Cardiac ventricle fibroblast (primary cell): ENCODE measurements around the gene ZDHHC19. TPM values are rescaled to one million over a fixed set of nuclear protein-coding genes. Genes with fewer than 3 reads are reported as not detected.

Experiments used
- total RNA-seq: library from RNA; depleted of rRNA; stranded (reverse); fragments of >200 nt; gene quantifications from 2 replicates; pipeline ENCODE4 v1.2.3, GENCODE V29; 2015

ZDHHC19 gene
- not detected in 2 replicates for total RNA-seq

GRCh38 chr3:196210673-196211556 is at the start of gene ZDHHC19:
TSS of gene ZDHHC19 (minus strand) at chr3:196211400. CDS start at chr3:196211315, 85 bp downstream.

GRCh38 chr3:196216089-196216564 is 4.9 kb upstream of the ZDHHC19 start, which contains the start of gene SLC51A:
TSS of gene SLC51A (plus strand) at chr3:196216534. CDS start at chr3:196216713, 179 bp downstream.

Other genes with a start within 250 kb of the ZDHHC19 start
- gene TFRC, start 129.3 kb downstream of the ZDHHC19 start, total RNA-seq: 83.4 and 94.4 TPM in 2 replicates
- gene SLC51A, start 5.1 kb upstream of the ZDHHC19 start, total RNA-seq: not detected in 2 replicates
- gene PCYT1A, start 76.3 kb upstream of the ZDHHC19 start, total RNA-seq: 40.6 and 64.1 TPM in 2 replicates
- 5.5 and 15.9 TPM in 2 replicates for gene DYNLT2B, start 106.8 kb upstream of the ZDHHC19 start, total RNA-seq
- not detected in 2 replicates for gene TM4SF19, start 127.0 kb upstream of the ZDHHC19 start, total RNA-seq
- 19.7 and 21.7 TPM in 2 replicates for gene UBXN7, start 221.0 kb upstream of the ZDHHC19 start, total RNA-seq